Thymus (tissue), 11 donors: ENCODE results near the gene ANP32B. TPM values are rescaled to one million over a fixed set of nuclear protein-coding genes. Genes with fewer than 3 reads are reported as not detected.

Source experiments
- DNase-seq, 9 donors: peaks; one replicate each; pipeline ENCODE4 v3.0.0-alpha.2; 2013; ENCODE audit warnings: low spot score in 9 of 9, low read depth in 6 of 9, missing footprints in 1 of 9
- H3K27ac ChIP-seq, 2 donors: one replicate each; pipeline ENCODE4 v1.5.1; 2013; ENCODE audit warnings: control low read depth in 1 of 2, low read depth in 1 of 2, low read length in 1 of 2, mild to moderate bottlenecking in 1 of 2, moderate library complexity in 1 of 2
- H3K27me3 ChIP-seq, 2 donors: one replicate each; pipeline ENCODE4 v1.5.1; 2013; ENCODE audit warnings: low read length in 1 of 2; ENCODE audit not compliant: control insufficient read depth in 2 of 2, insufficient read depth in 1 of 2
- H3K36me3 ChIP-seq, 2 donors: one replicate each; pipeline ENCODE4 v1.5.1; 2013; ENCODE audit warnings: low read length in 1 of 2, mild to moderate bottlenecking in 1 of 2, moderate library complexity in 1 of 2; ENCODE audit not compliant: control insufficient read depth in 2 of 2, insufficient read depth in 2 of 2
- H3K4me1 ChIP-seq, 2 donors: one replicate each; pipeline ENCODE4 v1.5.1; 2013; ENCODE audit warnings: low read length in 2 of 2; ENCODE audit not compliant: control insufficient read depth in 2 of 2, insufficient read depth in 2 of 2
- H3K4me3 ChIP-seq, 2 donors: one replicate each; pipeline ENCODE4 v1.5.1; 2013; ENCODE audit warnings: low read length in 2 of 2, control low read depth in 1 of 2, mild to moderate bottlenecking in 1 of 2
- H3K9me3 ChIP-seq, 2 donors: one replicate each; pipeline ENCODE4 v1.5.1; 2013; ENCODE audit warnings: low read length in 1 of 2, mild to moderate bottlenecking in 1 of 2; ENCODE audit not compliant: control insufficient read depth in 2 of 2, insufficient read depth in 1 of 2
- WGBS: extraction: QIAGEN DNeasy Blood & Tissue Kit; methylation state at CpG from one replicate; pipeline ENCODE4 v1.1.7; 2013; 5-methylcytosine and 5-hydroxymethylcytosine counted together
- polyA plus RNA-seq: library from polyadenylated mRNA; stranded (reverse); fragments of 200-250 nt; gene quantifications from one replicate; pipeline ENCODE4 v1.2.3, GENCODE V29; 2013
- total RNA-seq: library from RNA; stranded (reverse); fragments of 120-200 nt; gene quantifications from one replicate; pipeline ENCODE4 v1.2.4, GENCODE V29; 2013
- donor health status: healthy.

The ANP32B gene
- total and polyA plus RNA-seq, 2 donors, result 44.7 to 191 TPM

- no peaks in the 10 kb centered on the region for H3K36me3 ChIP-seq
- 97% methylated on average over 7 of the region's 7 CpGs for WGBS
- no peak overlapping the region for H3K4me3 ChIP-seq
- H3K27ac ChIP-seq, result no peak overlapping the region
- no peaks in the 10 kb centered on the region for H3K27me3 ChIP-seq
- H3K4me1 ChIP-seq, result peaks cover 9 to 13% of the 10 kb centered on the region in 2 donors
- H3K9me3 ChIP-seq, result no peaks in the 10 kb centered on the region
- no peak for DNase-seq
These were observed 71.3 kb downstream of the ANP32B start for GRCh38 chr9:98054376-98054951.

DNA sequence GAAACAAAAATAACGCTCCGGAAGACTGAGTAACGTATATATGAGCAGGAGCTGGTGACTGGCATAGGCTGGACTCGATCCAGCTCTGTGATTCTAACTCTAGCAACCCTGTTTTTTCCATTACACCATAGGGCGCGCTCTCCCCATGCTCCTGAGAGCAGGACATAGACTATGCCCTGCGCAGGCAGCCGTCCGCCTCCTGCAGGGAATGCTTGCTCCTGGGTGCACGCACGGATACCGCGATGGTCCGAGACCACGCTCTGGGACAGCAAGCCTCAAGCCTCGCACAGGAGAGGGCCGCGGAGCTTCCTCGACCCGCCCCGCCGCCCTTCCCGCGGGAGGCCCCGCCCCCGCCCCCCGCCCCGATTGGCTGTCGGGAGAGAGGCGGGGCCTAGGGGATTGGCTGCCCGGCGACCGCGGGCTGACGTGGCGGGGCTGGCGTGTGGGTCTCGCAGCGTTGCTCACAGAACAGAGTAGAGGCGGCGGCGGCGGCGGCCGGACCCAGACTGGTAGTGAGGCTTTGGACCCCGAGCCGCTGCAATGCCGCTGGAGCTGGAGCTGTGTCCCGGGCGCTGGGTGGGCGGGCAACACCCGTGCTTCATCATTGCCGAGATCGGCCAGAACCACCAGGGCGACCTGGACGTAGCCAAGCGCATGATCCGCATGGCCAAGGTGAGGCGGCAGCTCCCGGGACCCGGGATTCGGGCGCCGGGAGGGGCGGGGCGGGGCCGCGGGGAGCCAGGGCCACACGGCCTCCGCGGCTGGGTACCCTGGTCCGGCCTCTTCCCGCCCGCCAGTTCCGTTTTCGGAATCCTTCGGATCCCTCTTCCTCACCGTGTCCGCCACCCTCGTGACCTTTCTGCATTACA lies 73.4 kb downstream of the ANP32B start, which contains the start of gene NANS:
TSS of gene NANS (plus strand) at position 464 of the 869 bp plus-strand sequence. CDS start at position 541, 77 bp downstream.
- peak in 8 of 9 donors; percentile 52 to 93 (median 79) for DNase-seq
- H3K4me1 ChIP-seq, result peaks cover 9 to 13% of the 10 kb centered on the region in 2 donors
- peaks cover 4% of the 10 kb centered on the region in 2 donors for H3K36me3 ChIP-seq
- no peaks in the 10 kb centered on the region for H3K27me3 ChIP-seq
- H3K27ac ChIP-seq, result peak within 1 kb of the TSS; percentile 74 to 92
- WGBS, result under 1% methylated on average over 80 of the region's 80 CpGs
- peak within 1 kb of the TSS; percentile 65 to 90 for H3K4me3 ChIP-seq
- H3K9me3 ChIP-seq, result no peaks in the 10 kb centered on the region

DNA sequence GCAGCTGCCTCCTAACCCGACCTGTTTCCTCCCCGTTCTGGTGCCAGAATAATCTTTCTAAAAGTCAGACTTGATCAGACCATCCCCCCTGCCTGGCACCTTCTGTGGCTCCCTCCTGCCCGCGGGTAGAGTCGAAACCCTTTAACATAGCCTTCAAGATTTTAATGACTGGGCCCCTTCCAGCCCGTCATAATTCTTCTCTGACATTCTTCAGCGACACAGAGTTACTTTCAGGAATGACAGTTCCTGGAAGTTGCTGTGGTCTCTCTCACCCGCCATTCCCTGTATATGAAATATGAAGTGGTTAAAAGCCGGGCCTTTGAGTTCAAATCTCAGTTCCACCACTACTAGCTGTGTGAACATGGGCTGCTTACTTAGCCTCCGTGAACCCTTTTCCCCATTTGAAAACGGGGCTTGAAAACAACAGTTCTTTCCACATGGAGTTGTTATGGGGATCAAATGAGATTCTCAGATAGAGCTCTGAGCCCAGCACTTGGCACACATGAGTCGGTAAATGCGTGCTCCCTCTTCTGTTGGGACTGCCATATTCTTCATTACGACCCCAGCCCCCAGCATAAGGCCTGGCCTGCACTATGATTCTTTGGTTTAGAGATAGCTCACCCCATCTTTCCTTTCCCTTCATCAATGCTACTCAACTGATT lies 74.1 kb downstream of the ANP32B start:
- no peaks in the 10 kb centered on the region for H3K9me3 ChIP-seq
- H3K4me1 ChIP-seq, result peaks cover 9 to 13% of the 10 kb centered on the region in 2 donors
- WGBS, result 6% methylated on average over 14 of the region's 14 CpGs
- peak in 2 of 9 donors; percentile 24 to 38 for DNase-seq
- H3K27me3 ChIP-seq, result no peaks in the 10 kb centered on the region
- peaks cover 7 to 10% of the 10 kb centered on the region in 2 donors for H3K36me3 ChIP-seq
- peak overlapping the region; percentile 65 to 90 for H3K4me3 ChIP-seq
- peak overlapping the region; percentile 26 to 90 for H3K27ac ChIP-seq

DNA sequence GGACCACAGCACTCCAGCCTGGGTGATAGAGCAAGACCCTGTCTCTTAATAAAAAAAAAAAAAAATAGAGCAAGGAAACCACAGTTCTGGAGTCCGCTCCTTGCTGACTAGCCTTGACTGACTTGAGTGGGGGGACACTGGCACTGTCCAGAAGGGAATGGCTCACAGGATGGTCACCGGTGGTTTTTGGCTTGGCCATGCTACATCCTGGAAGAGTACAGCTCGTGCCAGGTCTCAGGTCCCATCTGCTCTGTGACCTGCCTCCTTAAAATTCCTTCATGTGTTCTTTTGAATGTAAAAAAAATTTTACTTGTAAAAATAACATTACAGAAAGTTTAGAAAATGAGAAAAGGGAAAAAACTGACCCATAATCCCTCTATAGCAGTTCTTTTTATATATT lies 79.0 kb downstream of the ANP32B start:
- Histone ChIP-seq H3K27ac (no peak overlapping the region), H3K27me3 (no peaks in the 10 kb centered on the region), H3K36me3 (peaks cover 17 to 20% of the 10 kb centered on the region in 2 donors), H3K4me3 (no peak overlapping the region), H3K4me1 (peaks cover 3 to 5% of the 10 kb centered on the region in 2 donors), H3K9me3 (no peaks in the 10 kb centered on the region)
- 98% methylated on average over 3 of the region's 3 CpGs for WGBS
- no peak for DNase-seq

GRCh38 chr9:98064623-98065392 lies 81.7 kb downstream of the ANP32B start:
- Histone ChIP-seq H3K36me3 (peaks cover 17 to 20% of the 10 kb centered on the region in 2 donors), H3K27ac (no peak overlapping the region)
- 96% methylated on average over 8 of the region's 8 CpGs for WGBS

More at GRCh38 chr9:98064623-98065392, 81.7 kb downstream of the ANP32B start:
- DNase-seq, result no peak
- H3K4me1 ChIP-seq, result no peaks in the 10 kb centered on the region
- no peaks in the 10 kb centered on the region for H3K9me3 ChIP-seq
- H3K27me3 ChIP-seq, result no peaks in the 10 kb centered on the region
- H3K4me3 ChIP-seq, result no peak overlapping the region

Other genes starting within 250 kb of the ANP32B start
- 0.24 TPM for gene FOXE1, start 130.1 kb upstream of the ANP32B start, total RNA-seq
- gene FOXE1, start 130.1 kb upstream of the ANP32B start, polyA plus RNA-seq, result 4.4 TPM
- 28.5 TPM for gene TRMO, start 60.8 kb upstream of the ANP32B start, total RNA-seq
- 19.8 TPM for gene TRMO, start 60.8 kb upstream of the ANP32B start, polyA plus RNA-seq
- 16.9 TPM for gene HEMGN, start 45.2 kb upstream of the ANP32B start, total RNA-seq
- gene HEMGN, start 45.2 kb upstream of the ANP32B start, polyA plus RNA-seq, result 4.1 TPM
- gene NANS, start 73.4 kb downstream of the ANP32B start, total RNA-seq, result 36.3 TPM
- 38.0 TPM for gene NANS, start 73.4 kb downstream of the ANP32B start, polyA plus RNA-seq
- 12.7 TPM for gene TRIM14, start 135.9 kb downstream of the ANP32B start, total RNA-seq
- gene TRIM14, start 135.9 kb downstream of the ANP32B start, polyA plus RNA-seq, result 16.4 TPM
- 5.1 TPM for gene CORO2A, start 209.3 kb downstream of the ANP32B start, total RNA-seq
- 7.5 TPM for gene CORO2A, start 209.3 kb downstream of the ANP32B start, polyA plus RNA-seq